ENCODE results near the gene RBM20.

DNA sequence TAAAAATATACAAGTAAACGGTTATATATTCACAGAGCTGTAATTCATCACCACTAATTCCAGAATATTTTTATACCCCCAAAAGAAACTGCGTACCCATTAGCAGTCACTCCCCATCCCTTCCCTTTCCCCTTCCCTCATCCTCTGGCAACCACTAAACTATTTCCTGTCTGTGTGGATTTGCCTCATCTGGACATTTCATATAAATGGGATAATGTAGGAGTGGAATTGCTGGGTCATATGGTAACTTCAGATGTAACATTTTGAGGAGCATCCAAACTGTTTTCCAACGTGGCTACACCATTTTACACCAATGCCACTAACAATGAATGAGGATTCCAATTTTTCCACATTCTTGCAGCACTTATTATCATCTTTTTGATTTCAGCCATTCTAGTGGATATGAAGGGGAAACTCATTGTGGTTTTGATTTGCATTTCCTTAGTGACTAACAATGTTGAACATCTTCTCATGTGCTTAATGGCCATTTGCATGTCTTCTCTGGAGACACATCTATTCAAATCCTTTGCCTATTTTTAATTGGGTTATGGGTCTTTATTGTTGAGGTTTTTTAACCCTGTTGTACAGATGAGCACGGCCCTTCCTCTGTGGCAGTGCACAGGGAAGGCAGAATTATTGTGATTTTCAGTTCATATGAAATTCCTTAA lies 79.2 kb downstream of the RBM20 start:
- TF ChIP-seq, protein P1, sequence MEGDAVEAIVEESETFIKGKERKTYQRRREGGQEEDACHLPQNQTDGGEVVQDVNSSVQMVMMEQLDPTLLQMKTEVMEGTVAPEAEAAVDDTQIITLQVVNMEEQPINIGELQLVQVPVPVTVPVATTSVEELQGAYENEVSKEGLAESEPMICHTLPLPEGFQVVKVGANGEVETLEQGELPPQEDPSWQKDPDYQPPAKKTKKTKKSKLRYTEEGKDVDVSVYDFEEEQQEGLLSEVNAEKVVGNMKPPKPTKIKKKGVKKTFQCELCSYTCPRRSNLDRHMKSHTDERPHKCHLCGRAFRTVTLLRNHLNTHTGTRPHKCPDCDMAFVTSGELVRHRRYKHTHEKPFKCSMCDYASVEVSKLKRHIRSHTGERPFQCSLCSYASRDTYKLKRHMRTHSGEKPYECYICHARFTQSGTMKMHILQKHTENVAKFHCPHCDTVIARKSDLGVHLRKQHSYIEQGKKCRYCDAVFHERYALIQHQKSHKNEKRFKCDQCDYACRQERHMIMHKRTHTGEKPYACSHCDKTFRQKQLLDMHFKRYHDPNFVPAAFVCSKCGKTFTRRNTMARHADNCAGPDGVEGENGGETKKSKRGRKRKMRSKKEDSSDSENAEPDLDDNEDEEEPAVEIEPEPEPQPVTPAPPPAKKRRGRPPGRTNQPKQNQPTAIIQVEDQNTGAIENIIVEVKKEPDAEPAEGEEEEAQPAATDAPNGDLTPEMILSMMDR (conservative IDR thresholded peaks at IDR 0.05; ENCODE audit: low read depth in 2 of 2), result no peak
- TF ChIP-seq EZH2phosphoT487 (IDR thresholded peaks at IDR 0.05; ENCODE audit: unreplicated experiment) (no peak), EZH2 (IDR thresholded peaks at IDR 0.05; ENCODE audit: low read depth, unreplicated experiment) (no peak), POLR2AphosphoS5 (IDR thresholded peaks at IDR 0.05; ENCODE audit: low read depth) (no peak), ZNF331 (CRISPR knock-in tag; IDR thresholded peaks at IDR 0.05; ENCODE audit: low read depth) (no peak), CREB1 (CRISPR knock-in tag; IDR thresholded peaks at IDR 0.05; ENCODE audit: low read depth) (no peak), JUNB (IDR thresholded peaks at IDR 0.05; ENCODE audit: unreplicated experiment) (no peak)
- TF ChIP-seq, protein P2, sequence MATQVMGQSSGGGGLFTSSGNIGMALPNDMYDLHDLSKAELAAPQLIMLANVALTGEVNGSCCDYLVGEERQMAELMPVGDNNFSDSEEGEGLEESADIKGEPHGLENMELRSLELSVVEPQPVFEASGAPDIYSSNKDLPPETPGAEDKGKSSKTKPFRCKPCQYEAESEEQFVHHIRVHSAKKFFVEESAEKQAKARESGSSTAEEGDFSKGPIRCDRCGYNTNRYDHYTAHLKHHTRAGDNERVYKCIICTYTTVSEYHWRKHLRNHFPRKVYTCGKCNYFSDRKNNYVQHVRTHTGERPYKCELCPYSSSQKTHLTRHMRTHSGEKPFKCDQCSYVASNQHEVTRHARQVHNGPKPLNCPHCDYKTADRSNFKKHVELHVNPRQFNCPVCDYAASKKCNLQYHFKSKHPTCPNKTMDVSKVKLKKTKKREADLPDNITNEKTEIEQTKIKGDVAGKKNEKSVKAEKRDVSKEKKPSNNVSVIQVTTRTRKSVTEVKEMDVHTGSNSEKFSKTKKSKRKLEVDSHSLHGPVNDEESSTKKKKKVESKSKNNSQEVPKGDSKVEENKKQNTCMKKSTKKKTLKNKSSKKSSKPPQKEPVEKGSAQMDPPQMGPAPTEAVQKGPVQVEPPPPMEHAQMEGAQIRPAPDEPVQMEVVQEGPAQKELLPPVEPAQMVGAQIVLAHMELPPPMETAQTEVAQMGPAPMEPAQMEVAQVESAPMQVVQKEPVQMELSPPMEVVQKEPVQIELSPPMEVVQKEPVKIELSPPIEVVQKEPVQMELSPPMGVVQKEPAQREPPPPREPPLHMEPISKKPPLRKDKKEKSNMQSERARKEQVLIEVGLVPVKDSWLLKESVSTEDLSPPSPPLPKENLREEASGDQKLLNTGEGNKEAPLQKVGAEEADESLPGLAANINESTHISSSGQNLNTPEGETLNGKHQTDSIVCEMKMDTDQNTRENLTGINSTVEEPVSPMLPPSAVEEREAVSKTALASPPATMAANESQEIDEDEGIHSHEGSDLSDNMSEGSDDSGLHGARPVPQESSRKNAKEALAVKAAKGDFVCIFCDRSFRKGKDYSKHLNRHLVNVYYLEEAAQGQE (IDR thresholded peaks at IDR 0.05; ENCODE audit: unreplicated experiment), result no peak
- TF ChIP-seq, protein P3, sequence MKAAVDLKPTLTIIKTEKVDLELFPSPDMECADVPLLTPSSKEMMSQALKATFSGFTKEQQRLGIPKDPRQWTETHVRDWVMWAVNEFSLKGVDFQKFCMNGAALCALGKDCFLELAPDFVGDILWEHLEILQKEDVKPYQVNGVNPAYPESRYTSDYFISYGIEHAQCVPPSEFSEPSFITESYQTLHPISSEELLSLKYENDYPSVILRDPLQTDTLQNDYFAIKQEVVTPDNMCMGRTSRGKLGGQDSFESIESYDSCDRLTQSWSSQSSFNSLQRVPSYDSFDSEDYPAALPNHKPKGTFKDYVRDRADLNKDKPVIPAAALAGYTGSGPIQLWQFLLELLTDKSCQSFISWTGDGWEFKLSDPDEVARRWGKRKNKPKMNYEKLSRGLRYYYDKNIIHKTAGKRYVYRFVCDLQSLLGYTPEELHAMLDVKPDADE (IDR thresholded peaks at IDR 0.05), result no peak
- TF ChIP-seq, protein P4, sequence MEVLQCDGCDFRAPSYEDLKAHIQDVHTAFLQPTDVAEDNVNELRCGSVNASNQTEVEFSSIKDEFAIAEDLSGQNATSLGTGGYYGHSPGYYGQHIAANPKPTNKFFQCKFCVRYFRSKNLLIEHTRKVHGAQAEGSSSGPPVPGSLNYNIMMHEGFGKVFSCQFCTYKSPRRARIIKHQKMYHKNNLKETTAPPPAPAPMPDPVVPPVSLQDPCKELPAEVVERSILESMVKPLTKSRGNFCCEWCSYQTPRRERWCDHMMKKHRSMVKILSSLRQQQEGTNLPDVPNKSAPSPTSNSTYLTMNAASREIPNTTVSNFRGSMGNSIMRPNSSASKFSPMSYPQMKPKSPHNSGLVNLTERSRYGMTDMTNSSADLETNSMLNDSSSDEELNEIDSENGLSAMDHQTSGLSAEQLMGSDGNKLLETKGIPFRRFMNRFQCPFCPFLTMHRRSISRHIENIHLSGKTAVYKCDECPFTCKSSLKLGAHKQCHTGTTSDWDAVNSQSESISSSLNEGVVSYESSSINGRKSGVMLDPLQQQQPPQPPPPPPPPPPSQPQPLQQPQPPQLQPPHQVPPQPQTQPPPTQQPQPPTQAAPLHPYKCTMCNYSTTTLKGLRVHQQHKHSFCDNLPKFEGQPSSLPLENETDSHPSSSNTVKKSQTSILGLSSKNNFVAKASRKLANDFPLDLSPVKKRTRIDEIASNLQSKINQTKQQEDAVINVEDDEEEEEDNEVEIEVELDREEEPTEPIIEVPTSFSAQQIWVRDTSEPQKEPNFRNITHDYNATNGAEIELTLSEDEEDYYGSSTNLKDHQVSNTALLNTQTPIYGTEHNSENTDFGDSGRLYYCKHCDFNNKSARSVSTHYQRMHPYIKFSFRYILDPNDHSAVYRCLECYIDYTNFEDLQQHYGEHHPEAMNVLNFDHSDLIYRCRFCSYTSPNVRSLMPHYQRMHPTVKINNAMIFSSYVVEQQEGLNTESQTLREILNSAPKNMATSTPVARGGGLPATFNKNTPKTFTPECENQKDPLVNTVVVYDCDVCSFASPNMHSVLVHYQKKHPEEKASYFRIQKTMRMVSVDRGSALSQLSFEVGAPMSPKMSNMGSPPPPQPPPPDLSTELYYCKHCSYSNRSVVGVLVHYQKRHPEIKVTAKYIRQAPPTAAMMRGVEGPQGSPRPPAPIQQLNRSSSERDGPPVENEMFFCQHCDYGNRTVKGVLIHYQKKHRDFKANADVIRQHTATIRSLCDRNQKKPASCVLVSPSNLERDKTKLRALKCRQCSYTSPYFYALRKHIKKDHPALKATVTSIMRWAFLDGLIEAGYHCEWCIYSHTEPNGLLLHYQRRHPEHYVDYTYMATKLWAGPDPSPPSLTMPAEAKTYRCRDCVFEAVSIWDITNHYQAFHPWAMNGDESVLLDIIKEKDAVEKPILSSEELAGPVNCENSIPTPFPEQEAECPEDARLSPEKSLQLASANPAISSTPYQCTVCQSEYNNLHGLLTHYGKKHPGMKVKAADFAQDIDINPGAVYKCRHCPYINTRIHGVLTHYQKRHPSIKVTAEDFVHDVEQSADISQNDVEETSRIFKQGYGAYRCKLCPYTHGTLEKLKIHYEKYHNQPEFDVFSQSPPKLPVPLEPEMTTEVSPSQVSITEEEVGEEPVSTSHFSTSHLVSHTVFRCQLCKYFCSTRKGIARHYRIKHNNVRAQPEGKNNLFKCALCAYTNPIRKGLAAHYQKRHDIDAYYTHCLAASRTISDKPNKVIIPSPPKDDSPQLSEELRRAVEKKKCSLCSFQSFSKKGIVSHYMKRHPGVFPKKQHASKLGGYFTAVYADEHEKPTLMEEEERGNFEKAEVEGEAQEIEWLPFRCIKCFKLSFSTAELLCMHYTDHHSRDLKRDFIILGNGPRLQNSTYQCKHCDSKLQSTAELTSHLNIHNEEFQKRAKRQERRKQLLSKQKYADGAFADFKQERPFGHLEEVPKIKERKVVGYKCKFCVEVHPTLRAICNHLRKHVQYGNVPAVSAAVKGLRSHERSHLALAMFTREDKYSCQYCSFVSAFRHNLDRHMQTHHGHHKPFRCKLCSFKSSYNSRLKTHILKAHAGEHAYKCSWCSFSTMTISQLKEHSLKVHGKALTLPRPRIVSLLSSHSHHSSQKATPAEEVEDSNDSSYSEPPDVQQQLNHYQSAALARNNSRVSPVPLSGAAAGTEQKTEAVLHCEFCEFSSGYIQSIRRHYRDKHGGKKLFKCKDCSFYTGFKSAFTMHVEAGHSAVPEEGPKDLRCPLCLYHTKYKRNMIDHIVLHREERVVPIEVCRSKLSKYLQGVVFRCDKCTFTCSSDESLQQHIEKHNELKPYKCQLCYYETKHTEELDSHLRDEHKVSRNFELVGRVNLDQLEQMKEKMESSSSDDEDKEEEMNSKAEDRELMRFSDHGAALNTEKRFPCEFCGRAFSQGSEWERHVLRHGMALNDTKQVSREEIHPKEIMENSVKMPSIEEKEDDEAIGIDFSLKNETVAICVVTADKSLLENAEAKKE (CRISPR knock-in tag; IDR thresholded peaks at IDR 0.05), result no peak

Data from GM23338 (cell line).